ENCODE measurements around the gene THOC6.
"Not testable (repeated sequence)": the region's sequence is repeated elsewhere in the genome, so short reads cannot be mapped to it uniquely, and the experiment has no call there.

THOC6 gene

GRCh38 chr16:3030222-3031212 is 6.7 kb downstream of the THOC6 start:
- no peak for DNase-seq (ENCODE audit: low read depth in 2 of 2)

DNA sequence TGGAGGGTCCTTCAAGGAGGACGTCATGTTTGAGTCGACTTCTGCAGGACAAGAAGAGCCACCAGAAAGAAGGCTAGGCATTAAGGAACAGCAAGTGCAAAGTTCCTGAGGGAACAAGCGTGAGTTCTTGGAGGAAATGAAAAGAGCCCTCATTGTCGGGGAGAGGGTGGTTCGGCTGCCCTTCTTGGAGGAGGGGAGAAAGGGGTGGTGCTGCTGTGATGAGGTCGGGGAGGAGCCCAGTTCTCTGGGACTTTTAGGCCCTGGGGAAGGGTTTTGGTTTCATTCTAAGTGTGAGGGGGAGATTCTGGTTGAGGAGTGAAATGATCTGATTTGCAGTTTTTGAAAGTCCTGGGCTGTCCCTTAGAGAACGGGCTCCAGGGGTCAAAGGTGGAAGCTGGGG is 8.8 kb downstream of the THOC6 start:
- DNase-seq (ENCODE audit: low read depth in 2 of 2): no peak

DNA sequence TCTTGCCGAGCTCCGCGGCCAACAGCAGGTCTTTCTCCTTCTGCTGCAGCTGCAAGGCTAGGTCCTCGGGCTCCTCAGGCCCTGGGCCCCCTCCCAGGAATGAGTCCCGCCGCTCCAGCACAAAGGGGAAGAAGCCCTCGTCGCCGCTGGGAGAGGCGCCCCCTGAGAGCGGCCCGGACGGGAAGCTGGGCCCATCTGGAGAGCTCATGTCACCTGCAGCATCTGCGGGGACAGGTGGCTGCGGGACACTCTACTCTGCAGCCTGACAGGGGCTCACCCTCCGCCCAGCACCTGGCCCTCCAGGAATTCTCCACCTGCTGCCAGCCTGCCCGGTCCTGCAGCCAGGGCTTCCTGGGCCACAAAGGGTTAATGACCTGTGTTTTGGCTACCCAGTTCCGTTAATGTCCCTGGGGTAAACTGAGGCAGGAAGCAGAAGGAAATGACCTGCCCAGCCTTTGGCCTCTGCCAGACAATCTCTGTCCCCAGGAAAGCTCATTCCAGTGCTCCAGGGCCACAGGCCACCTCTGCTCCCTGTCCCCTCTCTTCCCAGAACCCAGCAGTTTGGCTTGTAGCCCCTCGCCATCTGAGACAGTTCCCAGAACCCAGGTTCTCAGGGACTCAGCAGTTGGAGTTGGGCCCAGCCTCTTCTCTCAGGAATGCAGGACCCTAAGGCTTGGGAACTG is 11.6 kb downstream of the THOC6 start:
- DNase-seq (ENCODE audit: low read depth in 2 of 2): no peak

GRCh38 chr16:3035972-3036725 is 12.3 kb downstream of the THOC6 start:
- DNase-seq (ENCODE audit: low read depth in 2 of 2): no peak

GRCh38 chr16:3036726-3037315 is 13.0 kb downstream of the THOC6 start, which contains the start of gene BICDL2:
Gene BICDL2 (minus strand): TSS chr16:3036944. CDS start chr16:3035496, 1,448 bp downstream.
- DNase-seq (ENCODE audit: low read depth in 2 of 2): no peak

GRCh38 chr16:3038256-3038655 is 14.4 kb downstream of the THOC6 start:
- no peak for DNase-seq (ENCODE audit: low read depth in 2 of 2)

DNA sequence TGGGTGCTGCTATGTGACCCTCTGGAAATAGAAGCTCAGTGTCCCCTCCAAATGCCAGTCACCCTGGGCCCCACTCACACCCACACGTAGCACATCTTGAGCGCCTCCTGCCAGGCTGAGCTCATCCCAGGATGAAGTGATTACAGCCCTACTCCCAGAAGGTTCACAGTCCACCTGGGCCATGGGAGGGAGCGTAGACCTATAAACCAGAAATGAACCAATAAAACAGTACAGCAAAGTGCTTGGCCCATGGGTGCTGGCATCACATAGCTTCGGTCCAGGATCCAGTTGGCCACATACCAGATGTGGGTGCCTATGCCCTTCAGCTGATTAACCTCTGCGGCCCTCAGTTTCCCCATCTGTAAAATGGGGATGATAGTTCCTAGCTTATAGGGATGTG is 15.1 kb downstream of the THOC6 start:
- no peak for DNase-seq (ENCODE audit: low read depth in 2 of 2)

- no peak for DNase-seq (ENCODE audit: low read depth in 2 of 2)
Measured at GRCh38 chr16:3042376-3042775, 18.5 kb downstream of the THOC6 start.

GRCh38 chr16:3044708-3045107 is 20.9 kb downstream of the THOC6 start:
- no peak for DNase-seq (ENCODE audit: low read depth in 2 of 2)

DNA sequence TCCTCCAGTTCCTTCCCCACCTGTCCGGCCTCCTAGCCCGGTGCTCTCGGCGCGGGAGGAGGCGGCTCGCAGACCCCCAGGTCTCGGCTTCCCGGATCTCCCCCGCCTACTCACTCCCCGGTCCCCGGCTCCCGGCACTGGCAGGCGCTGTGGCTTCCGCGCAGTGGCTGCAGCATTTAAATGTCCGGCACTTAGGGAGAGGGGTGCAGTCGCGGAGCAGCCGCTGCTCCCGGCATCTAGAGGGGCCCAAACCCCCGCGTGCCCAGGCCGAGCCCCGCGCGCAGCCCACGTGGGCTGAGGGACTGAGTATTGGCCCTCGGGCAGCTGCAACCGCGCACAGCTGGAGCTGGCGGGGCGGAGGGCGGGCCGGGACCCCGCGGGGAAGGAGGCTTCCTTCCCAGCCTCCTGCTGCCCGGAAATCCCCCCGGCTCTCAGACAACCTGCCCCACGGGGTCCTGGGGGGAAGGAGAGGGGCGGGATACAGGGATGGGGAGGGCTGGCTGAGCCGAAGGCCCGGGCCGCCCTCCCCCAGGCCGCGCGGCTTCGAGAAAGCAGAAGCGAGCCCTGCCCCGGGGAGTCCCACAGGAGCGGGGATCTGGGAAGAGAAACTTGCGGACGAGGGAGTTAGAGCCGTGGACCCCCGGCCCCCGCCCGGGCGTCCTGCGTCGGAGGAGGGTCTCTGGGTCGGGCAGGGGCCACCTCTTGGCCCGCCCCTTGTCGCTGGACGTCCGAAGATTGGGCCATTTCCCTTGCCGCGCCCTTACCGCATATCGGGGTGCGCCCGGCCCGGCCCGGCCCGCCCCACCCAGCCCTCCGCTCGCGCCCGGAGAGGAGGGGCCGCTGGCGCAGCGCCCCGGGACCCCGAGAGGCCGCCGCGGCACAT is 22.2 kb downstream of the THOC6 start, which contains the start of gene MMP25:
Gene MMP25 (plus strand): TSS at position 804 of the 883 bp plus-strand sequence. CDS start 357 bp downstream, outside the sequence.
- no peak for DNase-seq (ENCODE audit: low read depth in 2 of 2)

GRCh38 chr16:3046641-3047386 is 23.0 kb downstream of the THOC6 start:
- no peak for DNase-seq (ENCODE audit: low read depth in 2 of 2)

DNA sequence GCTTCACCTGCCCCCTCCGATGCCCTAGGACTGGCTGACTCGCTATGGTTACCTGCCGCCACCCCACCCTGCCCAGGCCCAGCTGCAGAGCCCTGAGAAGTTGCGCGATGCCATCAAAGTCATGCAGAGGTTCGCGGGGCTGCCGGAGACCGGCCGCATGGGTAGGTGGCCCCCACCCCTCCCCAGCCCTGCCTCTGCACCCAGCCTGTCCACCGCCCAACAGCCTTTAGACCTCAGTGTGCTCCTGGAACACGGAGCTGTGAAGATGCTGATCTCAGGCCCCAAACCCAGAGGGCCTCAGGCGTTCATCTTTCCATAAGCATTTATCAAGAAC is 23.5 kb downstream of the THOC6 start:
- no peak for DNase-seq (ENCODE audit: low read depth in 2 of 2)

DNA sequence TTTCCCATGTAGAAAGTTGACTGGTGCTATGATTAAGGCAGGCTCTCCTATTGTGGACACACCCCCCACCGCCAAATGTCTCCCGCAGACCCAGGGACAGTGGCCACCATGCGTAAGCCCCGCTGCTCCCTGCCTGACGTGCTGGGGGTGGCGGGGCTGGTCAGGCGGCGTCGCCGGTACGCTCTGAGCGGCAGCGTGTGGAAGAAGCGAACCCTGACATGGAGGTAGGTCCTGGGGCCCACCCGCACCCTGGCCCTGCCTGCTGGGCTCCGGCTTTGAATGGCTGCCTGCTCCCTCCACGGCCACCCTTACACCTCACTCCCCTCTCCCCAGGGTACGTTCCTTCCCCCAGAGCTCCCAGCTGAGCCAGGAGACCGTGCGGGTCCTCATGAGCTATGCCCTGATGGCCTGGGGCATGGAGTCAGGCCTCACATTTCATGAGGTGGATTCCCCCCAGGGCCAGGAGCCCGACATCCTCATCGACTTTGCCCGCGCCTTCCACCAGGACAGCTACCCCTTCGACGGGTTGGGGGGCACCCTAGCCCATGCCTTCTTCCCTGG is 26.2 kb downstream of the THOC6 start:
- no peak for DNase-seq (ENCODE audit: low read depth in 2 of 2)

DNA sequence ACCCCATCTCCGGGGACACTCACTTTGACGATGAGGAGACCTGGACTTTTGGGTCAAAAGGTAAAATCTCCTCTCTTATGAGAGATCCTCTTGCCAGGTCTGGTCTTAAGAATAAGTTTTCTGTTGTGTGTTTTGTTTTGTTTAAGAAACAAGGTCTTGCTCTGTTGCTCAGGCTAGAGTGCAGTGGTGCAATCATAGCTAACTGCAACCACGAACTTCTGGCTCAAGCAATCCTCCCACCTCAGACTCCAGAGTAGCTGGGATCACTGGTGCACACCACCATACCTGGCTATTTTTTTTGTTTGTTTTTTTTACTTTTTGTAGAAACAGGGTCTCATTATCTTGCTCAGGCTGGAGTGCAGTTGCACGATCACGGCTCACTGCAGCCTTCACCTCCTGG is 26.7 kb downstream of the THOC6 start:
- no peak for DNase-seq (ENCODE audit: low read depth in 2 of 2)

GRCh38 chr16:3051009-3051408 is 27.2 kb downstream of the THOC6 start:
- no peak for DNase-seq (ENCODE audit: low read depth in 2 of 2)

DNA sequence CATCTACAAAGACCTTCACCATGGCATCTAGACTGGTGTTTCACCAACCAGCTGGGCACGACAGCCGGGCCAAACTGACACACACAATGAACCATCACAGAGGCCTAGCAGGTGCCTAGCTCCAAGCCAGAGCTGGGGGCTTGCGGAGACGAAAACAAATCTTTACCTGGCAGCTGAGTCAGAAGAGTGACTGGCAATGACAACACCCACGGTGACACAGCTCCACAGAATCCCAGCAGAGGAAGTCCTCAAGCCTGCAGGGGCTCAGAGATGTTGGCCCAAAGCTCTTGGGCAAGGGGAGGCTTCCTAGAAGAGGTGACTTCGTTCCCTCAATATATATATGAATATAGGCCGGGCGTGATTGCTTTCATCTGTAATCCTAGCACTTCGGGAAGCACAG is 27.7 kb downstream of the THOC6 start:
- DNase-seq (ENCODE audit: low read depth in 2 of 2): no peak

DNA sequence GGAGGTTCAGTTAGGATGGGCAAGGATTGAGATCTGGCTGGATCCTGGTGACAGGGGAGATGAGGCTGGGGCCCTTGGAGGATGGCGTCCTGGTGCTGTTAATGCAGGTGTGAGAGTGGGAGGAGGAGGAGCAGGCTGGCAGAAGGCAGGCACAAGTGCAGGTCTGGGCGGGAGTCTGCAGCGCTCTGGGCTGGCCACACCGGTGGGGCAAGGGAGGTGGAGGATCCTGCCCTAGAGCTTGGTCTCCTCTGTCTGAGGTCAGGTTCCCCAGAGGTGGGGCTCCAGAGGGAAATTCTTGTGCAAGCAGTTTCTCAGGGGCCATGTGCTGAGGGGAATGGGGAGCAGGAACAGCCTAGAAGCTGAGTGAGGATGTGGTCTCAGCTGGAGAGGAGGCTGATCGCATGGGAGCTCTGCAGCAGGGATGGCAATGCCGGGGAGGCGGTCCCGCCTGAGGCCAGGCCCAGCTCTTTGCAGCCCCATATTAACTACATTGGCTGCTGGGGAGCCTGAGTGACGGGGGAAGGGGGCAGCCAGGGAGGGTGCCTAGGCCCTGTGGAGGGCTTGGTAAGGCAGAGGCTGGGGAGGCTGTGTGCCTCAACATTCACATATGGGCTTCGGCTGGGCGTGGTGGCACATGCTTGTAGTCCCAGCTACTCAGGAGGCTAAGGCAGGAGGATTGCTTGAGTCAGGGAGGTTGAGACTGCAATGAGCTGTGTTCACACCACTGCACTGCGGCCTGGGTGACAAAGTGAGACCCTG is 28.9 kb downstream of the THOC6 start:
- DNase-seq (ENCODE audit: low read depth in 2 of 2): not testable (repeated sequence)

DNA sequence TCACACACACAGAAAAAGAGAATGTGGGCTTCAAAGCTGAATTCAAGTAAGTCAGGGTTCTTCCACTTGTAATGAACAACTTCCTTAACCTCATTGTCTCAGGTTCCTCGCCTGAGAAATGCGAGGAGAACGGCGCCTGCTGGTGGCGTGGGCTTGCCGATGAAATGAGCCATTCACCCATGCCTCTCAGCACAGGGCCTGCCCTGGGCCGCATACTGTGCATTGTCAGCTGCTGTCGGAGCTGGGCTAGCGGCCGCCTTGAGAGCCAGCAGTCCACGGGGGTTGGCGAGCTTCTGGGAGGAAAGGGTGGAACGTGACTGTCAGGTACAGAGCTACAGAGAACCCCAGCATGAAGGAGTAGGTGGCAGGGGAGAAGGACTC is 29.5 kb downstream of the THOC6 start:
- not testable (repeated sequence) for DNase-seq (ENCODE audit: low read depth in 2 of 2)

Data from activated CD4-positive, alpha-beta T cell treated with anti-CD3 and anti-CD28 coated beads for 24 hours (primary cell).